Heart left ventricle (tissue), 13 donors: ENCODE measurements around the gene SLC6A11.

Experiments
- POLR2A ChIP-seq, 2 donors: fragments of 450-650 bp; IDR thresholded peaks; one replicate each; pipeline ENCODE4 v1.6.1; 2017; ENCODE audit warnings: antibody characterized with exemption in 2 of 2, mild to moderate bottlenecking in 2 of 2, moderate library complexity in 2 of 2
- TF ChIP-seq, protein P1 (sequence below), 12 donors: fragments of 200-600 bp; sonication (generic) in 4 of 12; IDR thresholded peaks; one replicate each; pipeline versions ENCODE4 v1.5.0 to v1.8.0; 2018 to 2022; ENCODE audit warnings: antibody characterized with exemption in 12 of 12, mild to moderate bottlenecking in 5 of 12
- donor health status: ischemic (EF 13 %, LVEDD 7.1; RV severe dilation, severe dysfunction).
- donor health status: DM: no; HTN: yes; CAD: no.
- donor health status: DM: no; HTN: no; CAD: no.
- donor health status: ischemic (EF 25% LVEDD 6.9; RV normal size, moderate dysfunction).
- donor health status: ischemic (EF 25% LVEDD 5.7; RV mildly dilated, moderate dysfunction).
- donor health status: ischemic (EF 35%, LVEDD 5.7; RV mildly dilated, moderate dysfunction).
- donor health status: nonischemic (EF 11% LVEDD 7.7; RV severe dilation, severe dysfunction).
- donor health status: DM: yes; HTN: yes; CAD: no.
- donor health status: PGD.
- donor health status: ischemic (EF 29% LVEDD 5.4; RV normal size, mild dysfunction).
- donor health status: nonischemic (EF 23%, LVEDD 6.1; RV moderate dilation, normal function).

GRCh38 chr3:10956531-10956930 lies 140.5 kb downstream of the SLC6A11 start:
- TF ChIP-seq, protein P1, sequence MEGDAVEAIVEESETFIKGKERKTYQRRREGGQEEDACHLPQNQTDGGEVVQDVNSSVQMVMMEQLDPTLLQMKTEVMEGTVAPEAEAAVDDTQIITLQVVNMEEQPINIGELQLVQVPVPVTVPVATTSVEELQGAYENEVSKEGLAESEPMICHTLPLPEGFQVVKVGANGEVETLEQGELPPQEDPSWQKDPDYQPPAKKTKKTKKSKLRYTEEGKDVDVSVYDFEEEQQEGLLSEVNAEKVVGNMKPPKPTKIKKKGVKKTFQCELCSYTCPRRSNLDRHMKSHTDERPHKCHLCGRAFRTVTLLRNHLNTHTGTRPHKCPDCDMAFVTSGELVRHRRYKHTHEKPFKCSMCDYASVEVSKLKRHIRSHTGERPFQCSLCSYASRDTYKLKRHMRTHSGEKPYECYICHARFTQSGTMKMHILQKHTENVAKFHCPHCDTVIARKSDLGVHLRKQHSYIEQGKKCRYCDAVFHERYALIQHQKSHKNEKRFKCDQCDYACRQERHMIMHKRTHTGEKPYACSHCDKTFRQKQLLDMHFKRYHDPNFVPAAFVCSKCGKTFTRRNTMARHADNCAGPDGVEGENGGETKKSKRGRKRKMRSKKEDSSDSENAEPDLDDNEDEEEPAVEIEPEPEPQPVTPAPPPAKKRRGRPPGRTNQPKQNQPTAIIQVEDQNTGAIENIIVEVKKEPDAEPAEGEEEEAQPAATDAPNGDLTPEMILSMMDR (IDR thresholded peaks at IDR 0.05), result no peak
- no peak for TF ChIP-seq POLR2A (IDR thresholded peaks at IDR 0.05)
